GM19372 (cell line): Measurements from ENCODE around the gene CABP2.
"Not testable (repeated sequence)": the region's sequence is repeated elsewhere in the genome, so short reads cannot be mapped to it uniquely, and the experiment has no call there.

Experiments used
- ATAC-seq: cut with Tn5 transposase; IDR thresholded peaks from one replicate; pipeline ENCODE4 v1.9.1; 2021; ENCODE audit warnings: mild to moderate bottlenecking, low read depth, moderate library complexity; ENCODE audit not compliant: unreplicated experiment

Gene CABP2

DNA sequence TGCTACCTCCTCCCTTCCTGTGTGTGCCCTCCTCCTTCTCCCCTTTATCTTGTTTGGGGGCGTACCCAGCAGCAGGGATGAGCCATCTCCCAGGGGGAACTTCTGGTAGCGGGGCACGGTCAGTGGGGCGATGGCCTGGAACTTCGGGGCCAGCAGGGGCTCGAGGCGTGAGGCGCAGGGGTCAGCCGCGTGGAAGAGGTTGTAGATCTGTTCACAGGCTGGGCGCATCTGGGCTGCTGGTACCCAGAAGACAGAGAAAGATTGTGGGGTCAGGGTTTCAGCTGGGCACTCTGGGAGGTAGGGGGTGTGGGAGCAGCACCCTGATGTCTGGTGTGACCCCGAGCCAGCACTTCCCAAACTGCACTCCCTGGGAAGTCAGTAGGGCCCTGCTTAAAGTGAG lies 27.1 kb downstream of the CABP2 start:
- ATAC-seq, result no peak

DNA sequence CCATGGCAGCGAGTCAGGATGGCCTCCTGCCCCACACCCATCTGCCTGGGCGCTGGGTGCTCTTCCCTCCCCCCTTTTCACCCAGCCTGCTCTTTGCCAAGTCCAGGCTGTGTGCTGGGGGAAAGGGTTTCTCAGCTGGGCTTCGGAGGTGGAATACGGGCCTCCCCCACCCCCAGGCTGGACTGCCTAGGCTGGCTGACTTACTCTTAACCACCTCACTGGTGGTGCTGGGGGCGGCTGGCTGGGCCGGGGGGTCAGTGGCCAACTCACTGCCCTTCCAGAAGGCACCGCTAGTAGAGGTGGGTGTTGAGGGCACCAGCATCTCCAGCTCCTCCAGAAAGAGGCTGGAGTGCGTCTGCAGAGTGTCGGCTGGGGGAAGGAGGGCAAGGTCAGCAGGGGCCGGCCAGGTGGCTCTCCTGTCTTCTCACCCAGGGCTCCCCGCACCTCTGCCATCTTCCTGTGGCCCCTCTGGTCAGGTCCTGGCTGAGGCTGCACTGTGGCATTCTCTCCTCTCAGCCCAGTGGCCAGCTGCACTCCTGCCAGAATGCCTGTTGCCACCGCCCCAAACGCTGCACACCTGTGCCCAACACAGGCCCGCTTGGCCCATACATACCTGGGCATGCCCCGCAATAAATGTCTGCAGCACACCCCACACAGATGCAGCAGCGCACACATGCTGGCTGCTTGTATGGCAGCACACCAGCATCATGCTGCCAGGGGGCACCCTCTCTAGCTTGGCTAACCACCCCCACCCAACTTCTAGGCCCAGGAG lies 27.8 kb downstream of the CABP2 start:
- ATAC-seq, result no peak

DNA sequence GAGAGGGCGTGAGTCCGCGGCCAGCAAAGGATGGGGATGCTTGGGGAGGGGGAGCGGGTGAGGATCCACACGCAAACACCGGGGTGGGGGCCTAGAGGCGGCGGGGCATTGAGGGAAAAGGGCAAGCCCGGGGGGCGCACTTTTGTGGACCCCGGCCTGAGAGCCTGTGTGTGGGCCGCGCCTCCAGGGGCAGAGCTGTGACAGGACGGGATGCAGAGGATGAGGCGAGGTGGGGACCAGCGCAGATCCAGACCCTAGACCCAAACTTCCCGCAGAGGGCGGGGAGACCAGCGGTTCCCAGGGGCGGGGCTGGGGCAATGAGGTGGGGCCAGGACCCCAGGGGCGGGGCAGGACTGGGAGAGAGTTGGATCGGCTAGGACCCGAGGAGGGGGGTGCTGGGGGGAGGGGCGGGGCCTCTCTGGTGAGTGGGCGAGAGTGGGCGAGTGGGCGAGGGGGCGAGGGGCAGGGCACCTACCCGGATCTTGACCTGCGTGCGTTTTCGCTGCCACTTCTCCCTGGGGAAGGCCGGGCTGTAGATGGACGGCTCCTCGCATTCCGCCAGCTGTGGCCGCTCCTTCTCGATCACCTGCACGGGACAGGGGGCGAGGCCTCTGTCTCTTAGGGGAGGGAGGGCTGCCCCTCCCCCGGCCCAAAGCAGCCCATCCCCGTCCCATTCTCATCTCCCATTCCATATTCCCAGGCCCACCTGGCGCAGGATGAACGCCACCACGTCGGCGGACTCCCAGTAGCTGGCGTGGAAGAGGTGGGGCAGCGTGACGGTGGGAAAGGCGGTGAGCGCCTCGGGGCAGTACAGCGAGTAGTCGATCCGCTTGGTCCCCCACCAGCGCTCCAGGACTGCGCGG lies 28.6 kb downstream of the CABP2 start:
- ATAC-seq, result no peak

DNA sequence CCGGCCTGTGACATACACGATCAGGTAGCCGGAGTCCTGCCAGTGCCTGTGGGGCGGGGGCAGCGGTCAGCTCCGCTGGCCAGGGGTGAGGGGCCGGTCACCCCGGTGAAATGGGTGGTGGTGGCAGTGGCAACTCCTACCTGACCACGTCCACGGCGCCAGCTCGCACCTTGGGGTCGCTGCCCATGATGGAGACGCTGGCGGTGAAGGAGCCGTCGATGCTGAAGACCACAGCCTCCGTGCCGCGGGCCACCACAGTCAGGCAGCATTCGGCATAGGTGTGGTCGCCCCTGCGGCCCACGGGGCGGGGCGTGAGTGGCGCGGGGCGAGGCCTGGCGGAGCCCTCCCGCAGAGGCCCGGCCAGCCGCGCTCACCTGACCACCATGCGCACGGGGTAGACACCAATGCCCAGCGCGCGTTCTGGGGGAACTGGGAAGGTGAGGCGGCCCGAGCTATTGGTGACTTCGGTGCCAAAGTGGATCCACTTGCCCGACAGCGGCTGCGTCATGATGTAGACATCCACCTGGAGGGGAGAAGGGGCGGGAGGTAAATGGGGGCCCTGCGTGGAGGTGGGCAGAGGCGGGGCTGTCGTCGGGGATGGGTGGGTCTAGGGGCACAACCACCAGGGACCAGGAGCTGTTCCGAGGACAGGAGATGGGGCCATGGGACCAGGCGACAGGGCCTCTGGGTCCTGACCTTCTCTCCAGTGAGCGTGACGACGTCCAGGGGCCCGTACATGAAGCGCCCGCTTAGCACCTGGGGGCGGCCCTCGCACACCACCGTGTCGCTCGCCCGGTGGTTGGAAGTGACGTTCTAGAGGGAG lies 29.5 kb downstream of the CABP2 start:
- no peak for ATAC-seq

DNA sequence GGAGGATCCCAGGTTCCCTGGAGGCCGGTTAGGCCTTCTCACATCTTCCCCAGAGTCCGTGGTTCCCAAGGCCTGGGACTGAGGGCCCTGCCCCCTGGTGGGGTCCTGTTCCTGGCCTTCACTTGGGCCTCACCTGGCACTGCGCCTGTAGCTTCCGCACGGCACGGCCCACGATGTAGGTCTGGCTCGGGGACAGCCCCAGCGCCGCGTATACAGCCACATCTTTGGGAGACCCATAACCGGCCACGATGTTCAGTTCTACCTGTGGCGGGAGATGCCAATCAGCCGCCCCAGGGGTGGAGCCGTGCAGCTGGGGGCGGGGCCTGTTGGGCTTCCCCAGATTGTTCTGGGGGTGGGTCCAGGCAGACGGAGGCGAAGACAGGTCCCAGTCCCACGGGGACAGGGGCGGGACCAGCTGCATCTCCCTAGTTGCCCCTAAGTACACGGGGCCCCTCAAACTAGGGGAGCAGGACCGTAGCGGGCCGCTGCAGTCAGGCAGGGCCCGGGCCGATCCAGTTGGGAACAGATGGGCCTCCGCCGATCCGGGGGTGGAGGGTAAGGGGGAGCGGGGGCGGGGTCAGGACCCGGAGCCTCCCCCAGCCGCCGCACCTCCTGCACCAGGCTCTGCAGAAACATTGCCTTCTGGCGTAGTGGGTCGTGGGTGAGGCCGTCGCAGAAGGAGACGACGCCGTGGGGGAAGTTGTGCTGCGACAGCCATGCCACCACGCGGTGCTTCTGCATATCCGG lies 30.3 kb downstream of the CABP2 start:
- no peak for ATAC-seq

DNA sequence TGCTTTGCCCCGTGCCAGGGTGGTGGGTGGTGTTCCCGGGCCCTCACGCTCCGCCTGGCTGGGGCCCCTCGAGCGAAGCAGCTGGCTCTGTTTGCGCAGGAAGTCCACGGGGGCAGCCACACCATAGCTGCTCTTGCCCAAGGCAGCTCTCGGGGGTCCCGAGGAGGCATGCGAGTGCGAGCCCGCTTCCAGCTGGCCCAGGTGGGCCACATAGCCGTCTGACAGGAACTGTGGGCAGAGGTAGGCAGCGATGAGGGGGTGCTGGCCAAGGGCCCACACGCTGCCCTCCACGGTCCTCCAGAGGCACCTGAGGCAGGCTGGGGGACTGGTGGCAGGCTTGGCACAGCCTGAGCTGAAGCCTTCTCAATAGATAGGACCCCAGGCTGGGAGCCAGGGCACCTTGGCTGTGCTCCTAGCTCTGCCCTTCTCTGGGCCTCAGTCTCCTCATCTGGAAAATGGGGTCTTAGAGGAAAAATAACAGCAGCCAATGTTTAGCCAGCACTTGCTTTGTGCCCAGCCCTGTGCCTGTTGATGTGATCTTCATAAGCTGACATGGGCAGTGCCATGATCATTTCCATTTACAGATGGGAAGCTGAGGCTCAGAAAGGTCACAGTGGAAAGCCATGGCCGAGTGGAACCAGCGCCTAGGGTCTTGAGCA lies 31.0 kb downstream of the CABP2 start:
- ATAC-seq, result no peak

- no peak for ATAC-seq
These were observed 31.8 kb downstream of the CABP2 start for GRCh38 chr11:67491276-67492068.

- ATAC-seq, result no peak
These were observed 32.5 kb downstream of the CABP2 start for GRCh38 chr11:67490727-67491065.

- no peak for ATAC-seq
These were observed 33.1 kb downstream of the CABP2 start for GRCh38 chr11:67489885-67490726.

DNA sequence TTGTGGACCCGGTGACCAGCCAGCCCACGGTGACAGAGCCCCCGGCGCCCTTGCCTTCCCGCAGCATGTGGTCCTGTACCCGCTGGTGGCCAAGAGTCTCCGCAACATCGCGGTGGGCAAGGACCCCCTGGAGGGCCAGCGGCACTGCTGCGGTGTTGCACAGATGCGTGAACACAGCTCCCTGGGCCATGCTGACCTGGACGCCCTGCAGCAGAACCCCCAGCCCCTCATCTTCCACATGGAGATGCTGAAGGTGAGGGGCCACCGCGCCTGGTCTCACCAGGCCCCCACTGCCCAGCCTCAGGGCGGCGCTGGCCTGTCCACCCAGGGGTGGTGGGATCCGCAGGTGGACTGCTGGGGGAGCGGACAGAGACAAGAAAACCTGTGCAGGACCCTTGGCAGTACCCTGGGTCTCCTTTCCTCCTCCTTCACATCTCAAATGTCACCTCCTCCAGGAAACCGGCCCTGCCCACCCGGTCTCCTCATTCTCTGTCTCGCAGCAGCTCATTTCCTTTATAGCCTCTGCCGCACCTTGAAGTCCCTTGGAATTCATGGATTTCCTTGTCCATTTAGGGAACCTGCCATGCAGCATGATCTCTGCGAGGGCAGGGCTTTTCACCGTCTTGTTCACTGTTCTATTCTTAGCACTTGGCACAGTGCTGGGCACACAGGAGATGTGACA lies 33.9 kb downstream of the CABP2 start:
- no peak for ATAC-seq

DNA sequence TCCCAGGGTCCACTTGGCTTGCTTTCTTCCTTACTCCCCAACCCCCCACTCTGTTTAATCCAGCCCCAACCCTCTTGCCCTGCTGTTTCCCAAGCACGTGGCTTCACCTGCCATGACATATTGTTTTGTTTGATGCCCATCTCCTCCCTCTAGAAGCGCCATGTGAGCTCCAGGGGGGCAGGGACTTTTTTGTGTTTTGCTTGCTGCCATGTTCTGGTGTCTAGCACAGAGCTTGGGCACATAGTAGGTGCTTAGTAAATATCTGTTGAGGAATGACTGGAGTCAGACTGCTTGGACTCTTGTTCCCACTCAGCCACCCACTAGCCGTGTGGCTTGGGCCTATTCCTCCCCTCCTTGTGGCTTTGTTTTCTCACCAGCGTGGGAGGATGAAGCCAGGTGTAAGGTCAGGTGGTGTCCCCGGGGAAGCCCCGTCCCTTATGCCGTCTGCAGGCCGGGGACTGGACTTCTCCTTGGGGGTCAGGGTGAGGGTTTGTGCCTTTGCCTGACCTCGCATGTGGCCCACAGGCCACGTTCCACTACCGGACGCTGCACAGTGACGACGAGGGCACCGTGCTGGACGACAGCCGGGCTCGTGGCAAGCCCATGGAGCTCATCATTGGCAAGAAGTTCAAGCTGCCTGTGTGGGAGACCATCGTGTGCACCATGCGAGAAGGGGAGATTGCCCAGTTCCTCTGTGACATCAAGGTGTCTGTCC lies 36.6 kb downstream of the CABP2 start:
- ATAC-seq, result no peak

DNA sequence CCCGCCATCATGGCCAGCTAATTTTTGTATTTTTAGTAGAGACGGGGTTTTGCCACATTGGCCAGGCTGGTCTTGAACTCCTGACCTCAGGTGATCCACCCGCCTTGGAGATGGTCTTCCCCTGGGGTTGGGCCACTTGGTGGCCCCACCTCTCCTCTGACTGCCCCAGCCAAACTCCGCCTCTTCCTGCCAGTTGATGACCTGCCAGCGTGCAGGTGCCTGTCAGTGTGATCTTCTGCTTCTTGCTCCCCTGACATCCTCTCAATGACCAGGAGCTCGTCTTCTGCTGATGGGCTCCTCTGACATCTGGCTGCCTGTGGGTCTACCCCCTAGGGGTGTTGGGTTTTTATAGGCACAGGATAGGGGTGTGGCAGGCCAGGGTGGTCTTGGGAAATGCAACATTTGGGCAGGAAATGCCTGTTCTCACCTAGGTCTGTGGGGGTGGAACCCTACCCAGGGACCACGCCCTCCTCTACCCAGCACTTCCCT lies 37.3 kb downstream of the CABP2 start:
- ATAC-seq, result not testable (repeated sequence)

- ATAC-seq, result no peak
These were observed 38.4 kb downstream of the CABP2 start for GRCh38 chr11:67484847-67485311.

DNA sequence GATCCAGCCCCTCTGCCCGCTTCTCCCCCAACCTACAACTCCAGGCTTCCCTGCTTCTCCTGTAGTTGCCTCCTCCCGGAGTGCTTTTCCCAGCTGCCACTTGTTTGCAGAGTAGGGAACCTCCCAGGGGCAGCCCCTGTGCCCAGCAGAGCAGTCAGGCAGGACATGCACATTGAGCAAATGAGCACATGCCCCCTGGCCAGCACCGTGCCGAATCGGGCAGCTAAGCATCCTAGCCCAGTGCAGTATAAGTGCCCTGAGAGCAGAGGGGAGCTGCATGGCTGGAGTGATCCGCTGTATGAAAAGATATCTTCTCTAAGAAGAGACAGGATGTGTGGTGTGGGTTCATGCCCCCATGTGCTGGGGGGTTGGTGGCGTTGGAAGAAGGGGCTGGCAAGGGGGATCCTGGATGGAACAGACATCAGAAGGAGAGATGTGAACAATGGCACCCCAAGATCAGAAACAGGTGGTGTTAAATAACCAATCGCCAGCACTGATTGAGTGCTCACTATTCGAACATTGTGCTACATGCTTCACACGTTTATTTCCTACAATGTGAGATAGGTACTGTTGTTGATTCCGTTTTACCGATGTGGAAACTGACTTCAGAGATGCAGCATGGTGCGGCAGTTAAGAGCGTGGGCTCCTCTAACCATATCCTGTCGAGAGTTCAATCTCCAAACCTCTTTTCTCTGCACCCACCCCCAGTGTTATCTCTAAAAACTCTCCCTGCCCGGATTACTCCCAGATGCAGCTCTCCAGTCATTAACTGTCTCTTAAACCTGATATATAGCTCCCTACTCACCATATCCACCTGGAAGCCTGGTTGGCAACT lies 39.2 kb downstream of the CABP2 start:
- ATAC-seq, result no peak

DNA sequence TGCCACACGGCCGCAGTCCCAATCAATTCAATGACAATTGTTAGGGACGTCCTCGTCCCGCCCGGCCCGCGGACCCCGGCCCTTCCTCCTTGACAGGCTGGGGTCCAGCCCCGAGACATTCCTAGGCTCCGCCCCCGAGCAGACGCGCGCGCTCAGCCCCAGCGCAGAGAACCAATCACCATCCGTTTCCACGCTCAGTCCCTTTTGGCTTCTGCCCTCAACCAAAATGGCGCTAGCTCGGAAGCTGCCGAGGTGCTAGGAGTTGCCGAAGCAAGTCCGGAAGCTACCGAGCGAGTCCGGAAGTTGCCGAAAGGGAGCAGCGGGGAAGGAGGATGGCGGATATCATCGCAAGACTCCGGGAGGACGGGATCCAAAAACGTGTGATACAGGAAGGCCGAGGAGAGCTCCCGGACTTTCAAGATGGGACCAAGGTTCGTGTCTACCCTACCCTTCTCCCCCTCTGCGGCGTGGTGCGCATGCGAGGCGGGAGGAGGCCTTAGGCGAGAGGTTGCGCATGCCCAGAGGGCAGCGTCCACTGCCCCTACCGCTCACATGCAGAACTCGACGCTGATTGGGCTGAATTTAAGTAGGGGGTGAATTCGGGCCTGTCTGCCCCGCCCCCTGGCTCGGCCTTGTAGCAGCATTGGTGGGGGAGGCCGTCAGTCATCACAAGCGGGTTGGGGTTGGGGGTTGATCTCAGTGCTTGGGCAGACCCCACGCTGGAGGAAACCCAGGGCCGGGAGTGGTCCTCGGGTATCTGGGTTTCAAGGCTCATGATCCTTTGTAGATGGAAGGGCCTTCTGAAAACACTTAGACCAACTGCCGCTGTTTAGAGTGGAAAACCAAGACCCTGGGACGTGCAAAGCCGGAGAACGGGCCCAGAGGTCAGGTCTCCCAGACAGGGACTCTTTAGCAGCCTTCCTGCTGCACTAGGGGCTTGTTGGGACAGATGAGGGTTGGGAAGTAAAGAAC lies 40.1 kb downstream of the CABP2 start, which contains the start of gene AIP:
TSS of gene AIP (plus strand) at position 200 of the 972 bp plus-strand sequence. CDS start at position 333, 133 bp downstream.
- ATAC-seq, result peak; percentile 65
